Activated naive CD4-positive, alpha-beta T cell treated with anti-CD3 and anti-CD28 coated beads for 36 hours (primary cell): ENCODE measurements around the gene AP2A1. TPM values are rescaled to one million over a fixed set of nuclear protein-coding genes. Genes with fewer than 3 reads are reported as not detected.

Experiments used
- CTCF ChIA-PET: fragments of 350-600 bp; sonication (Branson Sonifier 250); formaldehyde crosslinking; loops from one replicate; lab custom pipeline; 2021; ENCODE audit warnings: antibody characterized with exemption; lab: Charles Lee
- DNase-seq: peaks from one replicate; pipeline ENCODE4 v3.0.0-alpha.2; 2020
- H3K27ac Mint-ChIP-seq: one replicate; pipeline ENCODE4 v1.8.0; 2021; ENCODE audit warnings: mild to moderate bottlenecking, mixed read lengths
- H3K27me3 Mint-ChIP-seq: one replicate; pipeline ENCODE4 v1.8.0; 2021; ENCODE audit warnings: low read depth, mixed read lengths
- H3K36me3 Mint-ChIP-seq: one replicate; pipeline ENCODE4 v1.8.0; 2021; ENCODE audit warnings: low read depth, mixed read lengths
- H3K4me1 Mint-ChIP-seq: one replicate; pipeline ENCODE4 v1.8.0; 2021; ENCODE audit warnings: low read depth, mixed read lengths
- H3K4me3 Mint-ChIP-seq: one replicate; pipeline ENCODE4 v1.8.0; 2021; ENCODE audit warnings: mild to moderate bottlenecking, moderate library complexity, mixed read lengths
- H3K9me3 Mint-ChIP-seq: one replicate; pipeline ENCODE4 v1.8.0; 2021; ENCODE audit warnings: mixed read lengths
- intact Hi-C: fragments of 100-400 bp; cut with micrococcal nuclease; formaldehyde crosslinking; loops from one replicate; pipeline ENCODE4 v1.15.1; 2023
- total RNA-seq, 2 experiments: library from RNA; stranded (reverse); gene quantifications; one replicate each; pipeline ENCODE4 v1.2.3, GENCODE V29; 2021

AP2A1 gene
- total RNA-seq, 2 experiments from 2014 or later, result 87.7 to 88.3 TPM

DNA sequence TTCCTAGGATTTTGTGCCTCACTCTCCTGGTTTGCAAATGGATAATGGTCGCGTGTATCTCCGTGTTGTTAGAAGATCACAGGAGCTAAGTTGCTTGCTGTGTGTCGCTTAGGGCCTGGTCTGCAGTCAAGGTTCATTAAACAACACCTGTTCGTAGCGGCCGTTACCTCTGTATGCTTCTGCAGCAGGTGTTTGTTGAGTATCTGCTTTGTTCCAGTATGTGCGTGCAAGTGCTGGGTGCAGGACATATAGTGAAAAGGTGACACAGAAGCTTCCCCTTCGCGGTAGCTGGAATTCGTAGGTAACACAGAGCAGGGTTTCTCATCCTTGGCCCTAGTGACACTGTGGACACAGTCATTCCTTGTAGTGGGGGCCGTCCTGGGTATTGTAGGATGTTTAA is 56.7 kb downstream of the AP2A1 start:
- no peak overlapping the region for H3K27ac Mint-ChIP-seq

GRCh38 chr19:49824662-49825061 is 57.9 kb downstream of the AP2A1 start:
- CTCF ChIA-PET, result no interaction called here
- H3K27me3 Mint-ChIP-seq, result no peaks in the 10 kb centered on the region

More for the DNA sequence above, 56.7 kb downstream of the AP2A1 start:
- Mint-ChIP-seq H3K4me1 (peaks cover 12% of the 10 kb centered on the region), H3K4me3 (no peak overlapping the region), H3K9me3 (no peaks in the 10 kb centered on the region), H3K27me3 (no peaks in the 10 kb centered on the region), H3K36me3 (no peaks in the 10 kb centered on the region)
- CTCF ChIA-PET, result no interaction called here
- no peak for DNase-seq
- intact Hi-C loops, result no loop called here

DNA sequence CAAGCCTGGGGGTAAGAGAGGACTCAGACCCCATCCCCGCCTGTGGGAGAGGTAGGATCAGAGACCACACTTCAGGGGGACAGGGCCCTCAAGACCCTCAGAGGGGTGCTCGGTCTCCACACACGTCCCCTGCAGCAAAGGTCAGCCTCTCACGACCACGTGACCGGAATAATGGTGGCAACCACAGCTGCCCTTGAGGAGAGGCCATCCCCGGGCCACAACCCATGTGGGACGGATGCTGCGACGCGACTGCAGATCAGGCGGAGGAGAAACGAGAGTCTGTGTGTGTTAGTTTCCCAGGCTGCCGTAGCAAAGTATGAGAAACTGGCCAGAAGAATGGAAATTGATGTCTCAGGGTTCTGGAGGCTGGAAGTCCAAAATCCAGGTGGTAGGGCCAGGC is 60.2 kb downstream of the AP2A1 start:
- peaks cover 3% of the 10 kb centered on the region for H3K4me1 Mint-ChIP-seq
- CTCF ChIA-PET, result no interaction called here
- H3K36me3 Mint-ChIP-seq, result no peaks in the 10 kb centered on the region
- intact Hi-C loops, result no loop called here
- DNase-seq, result no peak
- H3K27ac Mint-ChIP-seq, result no peak overlapping the region
- no peaks in the 10 kb centered on the region for H3K9me3 Mint-ChIP-seq
- no peak overlapping the region for H3K4me3 Mint-ChIP-seq
- no peaks in the 10 kb centered on the region for H3K27me3 Mint-ChIP-seq

More at GRCh38 chr19:49824662-49825061, 57.9 kb downstream of the AP2A1 start:
- Mint-ChIP-seq H3K9me3 (no peaks in the 10 kb centered on the region), H3K36me3 (no peaks in the 10 kb centered on the region), H3K27ac (no peak overlapping the region), H3K4me3 (no peak overlapping the region), H3K4me1 (peaks cover 5% of the 10 kb centered on the region)
- intact Hi-C loops, result no loop called here
- DNase-seq, result no peak

- no peaks in the 10 kb centered on the region for H3K9me3 Mint-ChIP-seq
- no peak overlapping the region for H3K4me3 Mint-ChIP-seq
- intact Hi-C loops, result no loop called here
- no peak overlapping the region for H3K27ac Mint-ChIP-seq
- no peak for DNase-seq
- no peaks in the 10 kb centered on the region for H3K27me3 Mint-ChIP-seq
- H3K36me3 Mint-ChIP-seq, result no peaks in the 10 kb centered on the region
- CTCF ChIA-PET, result no interaction called here
- H3K4me1 Mint-ChIP-seq, result no peaks in the 10 kb centered on the region
Measured at GRCh38 chr19:49829200-49829599, 62.4 kb downstream of the AP2A1 start.

DNA sequence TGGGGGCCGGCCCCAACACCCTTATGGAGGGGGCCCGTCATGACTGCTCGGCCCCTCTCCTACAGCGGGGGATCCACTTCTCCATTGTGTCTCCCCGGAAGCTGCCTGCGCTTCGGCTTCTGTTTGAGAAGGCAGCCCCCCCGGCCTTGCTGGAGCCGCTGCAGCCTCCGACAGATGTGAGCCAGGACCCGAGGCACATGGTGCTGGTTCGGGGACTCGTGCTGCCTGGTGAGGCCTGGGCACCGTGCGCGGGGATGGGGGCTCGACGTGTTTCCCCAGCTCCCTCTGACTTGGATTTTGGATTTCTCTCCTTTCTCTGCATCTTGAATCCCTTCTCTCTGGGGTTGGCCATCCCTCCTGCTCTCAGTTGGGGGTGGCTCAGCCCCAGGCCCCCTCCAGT is 62.9 kb downstream of the AP2A1 start:
- CTCF ChIA-PET, result interaction anchor here (0.7 kb wide), 1 partner anchor 1681 kb away, joined by 3 read pairs; no protein-coding TSS in a partner anchor
- no peaks in the 10 kb centered on the region for H3K27me3 Mint-ChIP-seq
- DNase-seq, result no peak
- H3K27ac Mint-ChIP-seq, result no peak overlapping the region
- H3K36me3 Mint-ChIP-seq, result peaks cover 2% of the 10 kb centered on the region
- no peaks in the 10 kb centered on the region for H3K9me3 Mint-ChIP-seq
- no peaks in the 10 kb centered on the region for H3K4me1 Mint-ChIP-seq
- H3K4me3 Mint-ChIP-seq, result no peak overlapping the region
- intact Hi-C loops, result no loop called here

DNA sequence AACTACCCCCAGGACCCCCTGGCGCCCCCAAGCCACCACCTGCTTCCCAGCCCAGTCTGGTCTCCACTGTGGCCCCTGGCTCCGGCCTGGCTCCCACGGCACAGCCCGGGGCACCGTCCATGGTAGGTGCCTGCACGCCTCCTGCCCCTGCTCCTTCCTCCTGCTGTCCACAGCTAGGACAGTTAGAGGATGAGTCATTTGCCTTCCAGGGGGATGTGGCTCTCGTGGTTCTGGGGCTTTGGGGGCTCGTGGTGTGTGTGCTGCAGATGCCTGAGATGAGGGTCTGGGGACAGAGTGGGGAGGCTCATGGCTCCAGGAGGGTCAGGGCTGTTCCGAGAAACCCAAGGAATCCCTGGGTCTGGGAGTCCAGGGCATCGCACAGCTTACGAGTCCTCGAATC is 64.0 kb downstream of the AP2A1 start:
- Mint-ChIP-seq H3K27me3 (no peaks in the 10 kb centered on the region), H3K9me3 (no peaks in the 10 kb centered on the region), H3K27ac (no peak overlapping the region), H3K4me1 (no peaks in the 10 kb centered on the region), H3K36me3 (peaks cover 4% of the 10 kb centered on the region), H3K4me3 (no peak overlapping the region)
- intact Hi-C loops, result no loop called here
- DNase-seq, result no peak
- CTCF ChIA-PET, result interaction anchor here (0.8 kb wide), 1 partner anchor 113 kb away, joined by 3 read pairs; no protein-coding TSS in a partner anchor

DNA sequence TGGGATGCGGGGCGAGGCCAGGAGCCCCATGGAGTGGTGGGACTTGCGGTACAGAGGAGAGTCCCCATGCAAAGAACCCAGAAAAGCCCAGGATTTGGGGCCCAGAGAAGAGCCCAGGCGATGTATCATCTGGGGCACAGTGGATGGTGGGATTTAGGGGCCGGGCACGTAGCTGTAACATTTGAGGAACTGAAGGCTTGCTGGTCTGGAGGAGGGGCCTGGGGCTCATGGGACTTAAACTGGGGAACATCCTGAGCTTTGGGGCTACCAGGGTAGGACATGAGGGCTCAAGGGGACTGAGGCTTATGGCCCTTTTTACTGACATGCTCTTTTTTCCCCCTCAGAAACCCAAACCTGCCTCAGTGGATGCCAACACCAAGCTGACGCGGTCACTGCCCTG is 64.8 kb downstream of the AP2A1 start:
- no peak overlapping the region for H3K27ac Mint-ChIP-seq

DNA sequence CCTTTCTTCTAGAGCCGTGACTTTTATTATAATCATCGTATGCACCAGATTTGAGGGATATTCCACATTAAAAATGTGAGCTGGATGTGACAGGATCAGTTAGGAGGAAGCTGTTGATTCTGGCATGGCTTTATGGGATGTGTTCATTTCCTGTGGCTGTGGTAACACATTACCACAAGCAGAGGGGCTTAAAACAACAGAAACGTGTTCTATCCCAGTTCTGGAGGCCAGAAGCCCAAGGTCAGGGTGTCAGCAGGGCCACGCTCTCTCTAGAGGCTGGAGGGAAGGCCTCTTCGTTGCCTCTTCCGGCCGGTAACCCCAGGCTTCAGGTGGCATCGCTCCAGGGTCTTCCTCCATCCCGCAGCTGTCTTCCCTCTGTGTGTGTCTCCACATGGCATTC is 65.8 kb downstream of the AP2A1 start:
- Mint-ChIP-seq H3K27ac (no peak overlapping the region), H3K9me3 (no peaks in the 10 kb centered on the region), H3K4me3 (no peak overlapping the region), H3K4me1 (no peaks in the 10 kb centered on the region), H3K27me3 (no peaks in the 10 kb centered on the region), H3K36me3 (peaks cover 9% of the 10 kb centered on the region)
- CTCF ChIA-PET, result no interaction called here
- intact Hi-C loops, result no loop called here
- DNase-seq, result no peak

More for the DNA sequence above, 64.8 kb downstream of the AP2A1 start:
- Mint-ChIP-seq H3K9me3 (no peaks in the 10 kb centered on the region), H3K4me1 (no peaks in the 10 kb centered on the region), H3K27me3 (no peaks in the 10 kb centered on the region), H3K4me3 (no peak overlapping the region), H3K36me3 (peaks cover 4% of the 10 kb centered on the region)
- CTCF ChIA-PET, result no interaction called here
- intact Hi-C loops, result no loop called here
- no peak for DNase-seq

DNA sequence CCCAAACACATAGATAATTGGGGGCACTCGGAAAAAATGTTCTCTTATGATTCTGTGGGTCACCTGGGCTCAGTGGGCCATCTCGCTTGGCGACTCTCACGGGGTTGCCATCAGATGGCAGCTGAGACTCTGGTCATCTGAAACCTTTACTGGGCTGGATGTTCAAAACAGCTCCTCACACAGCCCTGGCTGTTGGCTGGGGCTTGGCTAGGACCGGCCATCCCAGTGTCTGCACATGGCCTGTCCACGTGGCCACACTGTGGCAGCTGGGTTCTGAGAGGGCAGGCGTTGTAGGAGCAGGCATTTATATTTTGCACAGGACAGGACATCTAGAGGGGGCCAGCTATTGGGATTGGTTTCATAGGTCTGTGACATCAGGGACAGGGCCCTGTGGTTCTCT is 66.8 kb downstream of the AP2A1 start:
- Mint-ChIP-seq H3K27me3 (no peaks in the 10 kb centered on the region), H3K36me3 (peaks cover 13% of the 10 kb centered on the region)

DNA sequence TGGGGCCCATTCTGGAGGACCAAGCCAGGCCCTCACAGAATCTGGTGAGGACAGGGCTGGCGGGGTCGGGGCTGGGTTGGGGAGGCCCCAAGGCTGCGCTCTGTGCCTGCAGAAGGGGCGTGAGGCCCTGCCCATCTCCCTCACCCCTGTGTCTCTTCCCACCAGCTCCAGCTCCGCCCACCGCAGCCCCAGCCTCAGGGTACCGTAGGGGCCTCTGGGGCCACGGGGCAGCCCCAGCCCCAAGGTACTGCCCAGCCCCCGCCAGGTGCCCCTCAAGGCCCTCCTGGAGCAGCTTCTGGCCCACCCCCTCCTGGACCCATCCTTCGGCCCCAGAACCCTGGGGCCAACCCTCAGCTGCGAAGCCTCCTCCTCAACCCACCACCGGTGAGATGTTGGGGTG is 68.8 kb downstream of the AP2A1 start:
- Mint-ChIP-seq H3K4me3 (no peak overlapping the region), H3K4me1 (no peaks in the 10 kb centered on the region), H3K27me3 (no peaks in the 10 kb centered on the region), H3K27ac (no peak overlapping the region), H3K9me3 (no peaks in the 10 kb centered on the region), H3K36me3 (peaks cover 16% of the 10 kb centered on the region)
- CTCF ChIA-PET, result no interaction called here
- intact Hi-C loops, result no loop called here
- no peak for DNase-seq

More for the DNA sequence above, 66.8 kb downstream of the AP2A1 start:
- no peak overlapping the region for H3K27ac Mint-ChIP-seq
- no peak overlapping the region for H3K4me3 Mint-ChIP-seq
- intact Hi-C loops, result no loop called here
- H3K4me1 Mint-ChIP-seq, result no peaks in the 10 kb centered on the region
- DNase-seq, result no peak
- H3K9me3 Mint-ChIP-seq, result no peaks in the 10 kb centered on the region
- CTCF ChIA-PET, result interaction anchor here (0.6 kb wide), 1 partner anchor 1564 kb away, joined by 3 read pairs; no protein-coding TSS in a partner anchor

DNA sequence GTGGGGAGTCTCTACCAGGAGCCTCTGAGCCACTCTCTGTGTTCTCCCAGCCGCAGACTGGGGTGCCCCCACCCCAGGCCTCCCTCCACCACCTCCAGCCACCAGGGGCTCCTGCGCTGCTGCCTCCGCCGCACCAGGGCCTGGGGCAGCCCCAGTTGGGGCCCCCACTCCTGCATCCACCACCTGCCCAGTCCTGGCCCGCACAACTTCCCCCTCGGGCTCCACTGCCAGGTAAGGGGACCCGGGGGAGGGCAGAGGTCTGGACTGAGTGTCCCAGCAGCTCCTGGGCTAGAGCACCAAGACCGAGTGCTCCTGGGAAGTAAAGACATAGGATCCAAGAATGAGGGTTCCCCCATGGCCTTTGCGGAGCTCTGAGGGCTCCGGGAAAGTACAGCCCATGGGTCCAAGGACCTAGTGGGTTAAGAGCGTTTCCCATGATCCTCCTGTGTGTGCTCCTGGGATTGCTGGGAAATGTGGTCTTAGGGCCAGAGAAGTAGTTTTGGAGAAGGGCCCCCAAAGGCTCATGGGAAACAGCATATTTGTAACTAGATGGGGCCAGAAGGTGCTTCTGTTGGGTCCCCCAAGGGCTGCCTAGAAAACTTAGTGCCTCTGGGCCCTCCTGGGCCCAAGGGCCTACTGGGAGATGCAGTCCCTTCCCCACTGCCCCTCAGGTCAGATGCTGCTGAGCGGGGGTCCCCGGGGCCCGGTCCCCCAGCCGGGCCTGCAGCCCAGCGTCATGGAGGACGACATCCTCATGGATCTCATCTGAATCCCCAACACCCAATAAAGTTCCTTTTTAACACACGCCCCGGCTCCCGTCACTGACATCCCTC is 69.6 kb downstream of the AP2A1 start:
- Mint-ChIP-seq H3K36me3 (peaks cover 16% of the 10 kb centered on the region), H3K27ac (no peak overlapping the region), H3K4me3 (no peak overlapping the region), H3K4me1 (no peaks in the 10 kb centered on the region), H3K9me3 (no peaks in the 10 kb centered on the region), H3K27me3 (no peaks in the 10 kb centered on the region)
- no peak for DNase-seq
- CTCF ChIA-PET, result no interaction called here
- intact Hi-C loops, result no loop called here

DNA sequence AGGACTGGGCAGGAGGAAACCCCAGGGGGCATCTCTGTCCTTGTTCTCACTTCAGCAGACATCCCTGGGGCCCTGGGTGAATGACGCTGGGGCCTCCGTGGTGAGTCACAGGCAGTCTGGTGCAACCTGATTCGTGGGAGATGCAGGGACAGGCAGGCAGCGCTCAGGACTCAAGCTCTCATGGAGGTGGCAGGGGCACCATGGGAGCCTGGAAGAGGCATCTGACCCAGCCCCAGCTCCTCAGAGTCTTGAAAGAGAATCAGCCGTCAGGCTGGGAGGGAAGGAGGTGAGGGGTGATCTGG is 70.2 kb downstream of the AP2A1 start:
- Mint-ChIP-seq H3K4me1 (no peaks in the 10 kb centered on the region), H3K9me3 (no peaks in the 10 kb centered on the region), H3K4me3 (no peak overlapping the region), H3K27me3 (no peaks in the 10 kb centered on the region), H3K27ac (no peak overlapping the region), H3K36me3 (peaks cover 16% of the 10 kb centered on the region)
- no peak for DNase-seq
- intact Hi-C loops, result no loop called here
- CTCF ChIA-PET, result no interaction called here

DNA sequence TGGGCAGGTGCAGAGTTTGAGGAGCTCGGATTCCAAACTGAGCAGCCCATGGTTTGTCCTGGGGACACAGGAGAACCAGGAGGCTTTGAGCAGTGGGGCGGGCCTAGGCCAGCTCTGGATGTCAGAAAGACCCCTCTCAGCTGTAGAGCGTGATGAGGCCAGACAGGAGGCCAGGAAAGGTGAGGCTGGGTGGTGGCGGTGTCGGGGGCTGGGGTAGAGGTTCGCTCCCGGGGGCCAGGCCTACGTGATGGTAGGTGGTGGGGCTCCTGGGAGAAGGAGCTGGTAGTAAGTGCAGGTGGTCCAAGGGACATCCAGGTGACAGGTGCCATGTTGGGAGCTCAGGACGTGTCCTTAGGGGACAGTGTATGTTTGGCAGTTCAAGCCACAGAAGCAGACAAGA is 70.6 kb downstream of the AP2A1 start:
- CTCF ChIA-PET, result no interaction called here
- peaks cover 16% of the 10 kb centered on the region for H3K36me3 Mint-ChIP-seq

More for the DNA sequence above, 70.6 kb downstream of the AP2A1 start:
- H3K4me1 Mint-ChIP-seq, result no peaks in the 10 kb centered on the region
- H3K4me3 Mint-ChIP-seq, result no peak overlapping the region
- H3K27ac Mint-ChIP-seq, result no peak overlapping the region
- no peaks in the 10 kb centered on the region for H3K27me3 Mint-ChIP-seq
- intact Hi-C loops, result no loop called here
- DNase-seq, result no peak
- no peaks in the 10 kb centered on the region for H3K9me3 Mint-ChIP-seq
